Measurements from ENCODE around the gene LGR5.

LGR5 gene

DNA sequence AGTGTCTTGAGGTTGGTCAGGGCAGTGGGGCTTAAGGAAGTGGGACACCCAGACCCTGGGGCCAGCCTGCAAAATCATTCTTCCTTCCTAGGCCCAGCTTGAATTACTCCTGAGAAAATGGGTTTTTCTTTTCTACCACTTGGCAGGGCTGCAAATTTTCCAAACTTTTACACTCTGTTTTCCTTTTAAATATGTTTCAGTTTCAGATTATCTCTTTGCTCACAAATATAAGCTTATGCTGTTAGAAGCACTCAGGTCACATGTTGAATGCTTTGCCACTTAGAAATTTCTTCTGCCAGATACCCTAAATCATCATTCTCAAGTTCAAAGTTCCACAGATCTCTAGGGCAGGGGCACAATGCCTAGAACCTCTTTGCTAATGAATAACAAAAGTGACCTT is 2.9 kb upstream of the LGR5 start:
- no peak for DNase-seq (ENCODE audit: low read depth, low spot score)

DNA sequence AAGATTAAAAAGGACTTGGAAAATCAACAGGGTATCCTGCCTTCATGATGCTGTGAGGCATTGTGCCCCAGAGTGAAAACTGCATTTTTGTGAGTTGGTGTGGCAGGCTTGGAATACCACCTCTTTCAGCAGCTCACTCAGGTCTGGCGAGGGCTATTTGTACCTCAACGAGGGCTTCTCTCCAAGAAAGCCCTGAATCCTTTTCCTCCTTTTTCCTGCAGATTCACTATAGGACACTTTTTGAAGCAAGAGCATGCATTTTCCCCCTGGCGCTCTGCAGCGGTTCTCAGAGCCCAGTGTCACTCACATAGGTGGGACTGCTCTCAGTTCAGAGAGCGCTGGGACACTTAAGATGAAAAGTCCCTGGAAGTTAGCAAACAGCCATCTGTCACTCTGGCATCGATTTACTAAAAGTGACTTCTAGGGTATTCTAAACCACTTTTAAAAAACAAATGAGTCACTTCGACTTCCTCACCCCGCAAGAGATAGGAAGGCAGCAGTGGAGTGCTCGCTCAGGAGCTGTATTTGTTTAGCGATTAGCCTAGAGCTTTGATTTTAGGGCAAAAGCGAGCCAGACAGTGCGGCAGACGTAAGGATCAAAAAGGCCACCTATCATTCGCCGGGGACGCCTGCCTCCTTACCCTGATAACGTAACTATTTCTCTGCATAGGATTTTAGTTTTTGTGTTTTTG is 782 bp upstream of the LGR5 start:
- DNase-seq (ENCODE audit: low read depth, low spot score) = peak; percentile 45

DNA sequence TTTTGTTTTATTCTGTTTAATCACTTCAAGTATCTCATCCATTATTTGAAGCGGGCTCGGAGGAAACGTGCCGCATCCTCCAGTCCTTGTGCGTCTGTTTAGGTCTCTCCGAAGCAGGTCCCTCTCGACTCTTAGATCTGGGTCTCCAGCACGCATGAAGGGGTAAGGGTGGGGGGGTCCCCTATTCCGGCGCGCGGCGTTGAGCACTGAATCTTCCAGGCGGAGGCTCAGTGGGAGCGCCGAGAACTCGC is 311 bp upstream of the LGR5 start:
- DNase-seq (ENCODE audit: low read depth, low spot score) = no peak

DNA sequence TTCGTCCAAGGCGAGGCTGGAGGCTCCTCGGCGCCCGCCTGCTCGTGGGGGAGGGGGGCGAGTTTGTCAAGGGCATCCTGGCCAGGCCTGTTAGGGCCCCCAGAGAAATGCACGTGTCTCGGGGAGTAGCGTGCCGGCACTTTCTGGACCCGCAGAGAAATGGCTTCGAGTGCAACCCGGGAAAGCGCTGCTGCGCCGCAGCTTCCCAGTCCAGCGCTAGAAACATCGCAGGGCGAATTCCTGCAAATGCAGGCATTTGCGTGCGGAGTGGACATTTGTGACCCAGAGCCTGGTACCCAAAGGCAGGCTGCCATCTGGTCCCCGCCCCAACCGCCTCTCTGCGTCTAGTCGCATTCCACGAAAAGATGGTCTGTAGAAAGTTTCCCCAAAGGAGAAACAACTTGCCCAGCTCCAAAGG is 756 bp downstream of the LGR5 start:
- DNase-seq (ENCODE audit: low read depth, low spot score) = no peak

DNA sequence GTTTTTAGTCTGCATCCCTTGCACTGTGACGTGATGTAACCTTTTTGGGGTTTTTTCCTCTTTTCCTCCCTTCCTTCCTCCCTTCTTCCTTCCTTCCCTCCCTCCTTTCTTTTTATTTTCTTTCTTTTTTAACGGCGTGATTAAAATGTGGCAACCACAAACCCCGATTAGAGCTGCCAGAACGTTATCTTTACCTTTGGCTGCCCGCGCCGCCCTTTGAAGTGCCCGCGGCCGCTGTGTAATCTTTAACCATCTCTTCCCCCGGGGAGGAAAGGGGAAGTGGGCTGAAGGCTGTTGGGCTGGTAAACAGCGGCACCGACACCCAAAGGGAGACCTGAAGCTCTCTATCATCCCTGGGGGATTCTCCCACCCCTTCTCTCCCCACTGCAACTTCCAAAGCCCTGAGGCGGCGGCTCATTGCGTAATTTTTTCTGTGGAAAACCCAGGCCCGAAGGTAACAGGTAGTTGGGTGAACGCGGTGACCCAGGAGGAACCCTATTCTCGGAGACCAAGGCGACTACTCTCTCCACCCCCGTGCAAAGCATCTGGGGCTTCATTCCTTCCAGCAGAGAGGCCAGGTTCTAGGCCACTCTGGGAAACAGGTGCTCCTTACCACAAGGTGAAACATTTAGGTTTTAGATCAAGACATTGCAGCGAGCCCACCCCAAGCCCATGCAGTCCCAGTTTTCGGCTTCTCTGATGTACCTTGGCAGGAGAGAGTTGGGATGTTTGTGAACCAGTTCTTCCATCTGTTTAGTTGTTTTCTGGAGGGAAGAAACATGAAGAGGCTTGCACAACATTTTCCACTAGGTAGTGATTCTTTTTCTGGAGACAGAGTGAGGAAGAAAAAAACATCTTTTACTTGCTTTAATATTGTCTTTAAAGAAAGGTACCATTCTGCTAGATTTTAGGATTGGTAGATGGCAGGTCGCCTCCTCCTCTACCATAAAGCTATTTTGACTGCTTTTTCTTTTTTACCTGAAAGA is 1.5 kb downstream of the LGR5 start:
- DNase-seq (ENCODE audit: low read depth, low spot score) = peak; percentile 62

DNA sequence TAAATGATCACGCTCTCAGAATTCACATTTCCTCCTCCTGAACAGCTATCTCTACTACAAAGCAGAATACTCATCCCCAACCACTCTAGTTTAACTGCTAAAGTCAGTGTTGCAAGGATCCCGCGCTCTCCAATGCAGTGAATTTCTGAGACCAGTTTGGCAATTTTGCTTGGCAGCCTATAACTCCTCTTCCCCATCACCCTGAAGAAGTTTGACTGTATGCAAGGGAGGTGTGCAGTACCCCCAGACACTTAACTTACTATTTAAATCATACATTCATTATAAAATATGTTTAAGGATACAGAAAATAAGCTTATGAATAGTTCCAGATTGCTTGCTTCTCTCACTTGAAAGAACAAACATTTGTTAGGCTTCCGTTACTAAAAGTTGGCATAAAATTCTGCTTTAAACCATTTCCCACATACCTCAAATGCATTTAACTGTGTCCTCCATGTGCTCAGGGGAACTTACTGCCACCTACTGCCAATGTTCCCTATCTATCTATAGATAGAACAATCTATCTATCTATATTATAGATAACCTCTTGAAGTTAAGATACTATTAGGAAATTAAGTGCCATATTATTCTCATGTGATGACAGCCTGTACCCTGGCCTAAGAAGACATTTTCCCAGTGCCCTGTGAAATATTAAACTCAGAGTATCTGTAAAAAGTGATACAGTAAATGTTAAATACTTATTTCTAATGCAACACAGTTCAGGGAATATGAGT is 2.4 kb downstream of the LGR5 start:
- no peak for DNase-seq (ENCODE audit: low read depth, low spot score)

DNA sequence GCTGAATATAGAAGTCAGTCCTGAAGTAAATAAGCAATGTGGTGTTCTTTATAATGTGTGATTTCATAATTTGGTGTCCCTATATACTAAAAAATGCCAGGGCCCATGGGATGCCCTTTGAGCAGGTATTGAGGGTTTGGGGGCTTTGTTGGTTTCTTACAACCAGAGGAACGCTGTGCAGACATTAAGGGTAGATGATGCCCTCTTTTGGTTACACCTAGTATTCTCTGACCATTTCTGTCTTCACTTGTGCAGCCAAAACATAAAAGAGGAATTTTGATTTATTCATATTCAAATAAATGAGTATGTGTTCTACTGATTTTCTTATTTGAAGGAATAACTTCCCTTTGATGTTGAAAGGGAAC is 3.0 kb downstream of the LGR5 start:
- DNase-seq (ENCODE audit: low read depth, low spot score) = no peak

DNA sequence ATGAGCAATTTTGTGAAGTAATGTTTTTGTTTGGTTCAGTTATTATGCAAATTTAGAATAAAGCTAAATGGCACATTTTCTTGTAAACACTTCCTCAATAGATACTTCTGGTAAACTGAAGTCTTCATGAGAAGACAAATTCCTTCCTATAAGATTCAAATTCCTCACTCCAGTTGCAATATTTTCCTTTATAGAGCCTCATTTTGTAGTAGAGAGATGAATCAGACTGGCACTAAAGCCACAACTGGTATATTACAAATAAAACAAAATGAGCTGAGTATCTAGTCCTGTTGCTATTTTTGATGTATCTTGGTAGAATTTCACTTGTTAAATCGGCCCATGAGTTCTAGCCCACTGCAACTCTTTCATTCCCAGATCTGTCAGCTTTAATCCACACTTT is 5.5 kb downstream of the LGR5 start:
- DNase-seq (ENCODE audit: low read depth, low spot score) = no peak

DNA sequence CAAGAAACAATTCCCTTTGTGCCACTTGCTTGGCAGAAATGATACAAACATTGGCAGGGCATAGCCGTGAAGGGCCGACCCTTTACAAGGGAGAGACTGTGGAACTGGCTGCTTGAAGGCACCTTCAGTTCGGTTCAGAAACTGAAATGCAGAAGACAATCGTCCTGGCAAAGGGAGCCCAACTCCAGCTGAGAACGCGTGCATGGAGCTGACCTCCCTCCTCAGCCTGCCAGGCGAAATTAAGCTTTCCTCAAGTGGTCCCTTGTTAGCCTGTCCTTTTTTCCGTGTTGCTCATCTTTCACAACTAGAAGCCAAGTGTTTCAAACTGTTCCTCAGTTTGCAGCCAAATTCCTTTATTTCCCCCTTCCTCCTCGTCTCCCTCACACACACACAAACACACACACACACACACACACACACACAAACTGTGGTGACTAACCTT is 8.1 kb downstream of the LGR5 start:
- no peak for DNase-seq (ENCODE audit: low read depth, low spot score)

DNA sequence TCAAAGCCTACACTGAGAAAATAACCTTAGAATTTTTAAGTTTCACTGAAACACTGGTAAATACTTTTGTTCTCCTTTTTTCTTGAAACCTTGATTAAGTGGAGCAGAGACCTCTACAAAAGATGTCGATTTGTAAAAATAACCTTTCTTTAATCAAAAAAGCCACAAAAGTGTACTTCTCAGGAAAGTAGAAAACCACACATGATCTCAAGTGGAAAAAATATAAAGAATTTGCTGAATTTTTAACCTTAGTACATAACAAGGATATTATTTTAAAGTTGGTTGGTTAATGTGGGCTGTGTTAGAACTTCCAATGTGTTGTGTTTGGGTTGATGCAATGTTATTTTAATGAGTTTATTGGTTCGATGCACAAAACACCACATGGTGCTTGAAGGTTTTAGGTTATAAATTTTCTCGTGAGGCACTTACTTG is 8.6 kb downstream of the LGR5 start:
- no peak for DNase-seq (ENCODE audit: low read depth, low spot score)

DNA sequence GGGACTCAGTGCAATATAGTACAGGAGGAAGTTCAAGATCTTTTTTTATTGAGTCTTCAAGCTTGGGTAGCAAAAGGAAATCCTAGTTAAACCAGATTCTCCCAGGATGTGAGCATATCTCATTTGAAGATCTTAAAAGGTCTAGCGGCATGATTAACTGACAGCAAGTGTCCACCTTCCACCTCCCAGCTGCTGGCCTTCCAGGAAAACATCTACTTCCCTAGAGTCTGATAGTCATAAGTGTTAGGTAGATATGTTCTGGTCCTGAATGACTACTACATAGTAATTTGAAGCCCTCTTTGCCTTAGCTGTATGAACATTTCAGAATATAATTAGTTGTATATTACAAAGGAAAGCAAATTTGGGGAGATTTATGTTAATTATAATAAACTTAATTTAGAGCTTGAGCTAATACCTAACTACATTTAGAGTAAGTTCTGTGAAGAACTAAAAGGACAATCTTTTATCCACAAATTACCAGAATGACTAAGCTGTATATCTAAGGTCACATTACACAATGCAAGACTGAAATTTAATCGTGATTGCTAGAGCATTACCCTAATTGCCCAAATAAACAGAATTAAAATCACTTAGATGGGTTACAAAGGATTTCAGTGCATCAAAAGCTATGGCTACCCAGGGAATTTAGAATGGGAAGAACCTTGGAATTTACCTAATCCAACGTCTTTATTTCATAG is 9.9 kb downstream of the LGR5 start:
- no peak for DNase-seq (ENCODE audit: low read depth, low spot score)

DNA sequence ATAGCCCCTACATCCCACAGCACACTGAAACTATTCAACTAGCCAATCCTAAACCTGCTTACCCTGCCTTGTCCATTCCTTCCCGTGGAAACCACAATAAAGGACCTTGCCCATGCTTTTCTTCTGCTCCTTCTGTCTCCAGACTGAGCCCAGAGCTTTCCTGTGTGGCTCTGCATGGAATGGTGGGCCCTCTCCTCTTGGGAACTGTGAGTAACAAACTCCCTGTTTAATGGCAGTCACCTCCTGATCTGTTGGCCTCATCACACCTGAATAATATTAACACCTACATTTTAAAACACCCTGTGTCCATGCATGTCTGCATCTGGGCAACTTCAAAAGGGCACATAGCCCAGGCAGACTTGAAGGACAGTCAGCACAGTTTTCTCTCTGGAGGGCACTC is 12.4 kb downstream of the LGR5 start:
- no peak for DNase-seq (ENCODE audit: low read depth, low spot score)

DNA sequence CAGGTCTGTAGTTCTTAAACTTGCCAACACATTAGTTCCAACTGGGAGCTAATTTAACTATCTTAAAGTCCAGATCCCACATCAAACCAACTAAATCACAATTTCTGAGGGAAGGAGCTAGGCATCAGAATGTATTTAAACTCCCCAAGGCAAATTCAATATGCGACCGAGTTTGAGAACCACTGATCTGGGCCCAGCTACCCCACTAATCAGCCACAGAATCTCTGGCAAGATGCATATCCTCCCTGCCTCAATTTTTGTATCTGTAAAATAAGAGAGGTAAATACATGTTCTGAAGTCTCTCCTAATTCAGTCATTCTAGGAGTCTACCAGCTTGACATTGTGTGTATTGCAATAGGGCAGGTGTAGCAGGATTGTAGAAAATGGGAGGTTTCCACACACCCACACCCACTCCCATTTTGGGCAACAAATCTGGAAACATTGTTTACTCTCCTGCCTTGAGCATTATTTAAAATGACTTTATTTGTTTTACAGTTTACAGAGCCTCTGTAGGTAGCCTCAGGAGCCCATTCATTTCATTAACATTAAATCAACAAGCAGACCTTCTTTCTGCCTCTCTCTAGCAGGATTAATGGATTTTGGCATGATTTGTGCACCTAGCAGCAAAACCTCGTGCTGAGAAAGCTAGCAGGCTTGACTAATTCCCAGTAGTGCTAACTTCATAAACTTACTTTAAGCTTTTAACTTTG is 15.6 kb downstream of the LGR5 start:
- DNase-seq (ENCODE audit: low read depth, low spot score) = no peak

DNA sequence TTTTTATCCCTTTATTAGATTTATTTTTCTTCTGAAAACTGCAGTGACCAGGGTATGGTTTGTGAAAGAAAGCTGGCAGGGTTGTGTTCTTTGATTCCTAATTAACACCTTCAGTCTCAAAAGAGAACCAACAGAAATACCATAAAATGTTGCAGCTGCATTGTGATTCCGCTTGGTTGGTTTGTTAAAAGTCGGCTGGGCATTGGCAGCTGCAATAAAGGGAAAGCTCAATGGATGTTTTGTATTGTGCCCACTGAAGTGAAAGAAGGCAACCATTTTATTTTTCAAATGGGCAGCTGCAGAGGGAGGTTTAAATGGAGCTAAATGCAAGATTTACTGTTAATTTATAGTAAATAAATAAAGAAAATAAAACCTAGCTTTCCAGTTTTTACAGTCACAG is 16.7 kb downstream of the LGR5 start:
- no peak for DNase-seq (ENCODE audit: low read depth, low spot score)

DNA sequence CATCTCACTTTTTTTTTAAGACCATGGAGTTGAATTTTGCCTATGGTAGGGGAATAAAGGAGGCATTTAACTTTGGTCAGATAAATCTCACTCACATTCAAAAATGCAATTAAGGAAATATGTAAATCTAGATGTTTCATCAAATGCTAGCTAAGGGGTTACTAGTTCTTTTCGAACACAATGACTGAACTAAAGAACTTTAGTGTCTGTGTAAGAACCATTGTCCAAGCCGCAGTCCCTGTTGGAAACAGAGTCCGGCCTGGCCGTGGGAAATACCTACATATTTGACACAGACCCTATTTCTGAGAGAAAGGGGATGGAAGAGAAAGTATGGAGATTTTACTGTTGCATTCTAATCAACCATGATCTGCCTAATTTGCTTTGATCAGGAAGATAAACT is 17.4 kb downstream of the LGR5 start:
- DNase-seq (ENCODE audit: low read depth, low spot score) = no peak

DNA sequence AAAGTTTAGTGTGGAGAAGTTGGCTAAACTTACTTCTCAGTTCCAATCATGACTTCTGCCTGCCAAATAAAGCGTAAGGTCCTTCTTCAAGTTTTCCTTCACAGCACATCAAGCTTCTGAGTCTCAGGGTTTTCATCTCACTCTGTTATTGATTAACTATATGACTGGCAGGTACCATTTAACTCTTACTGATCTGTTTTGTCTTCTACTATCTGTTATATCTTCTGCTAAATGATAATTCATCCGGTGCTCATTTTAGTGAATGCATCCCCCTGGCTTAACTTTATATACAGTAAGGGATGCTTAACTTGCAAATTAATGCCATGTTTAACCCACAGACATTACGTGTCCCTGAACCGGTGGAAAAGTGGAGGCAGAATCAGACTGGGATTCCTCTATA is 20.7 kb downstream of the LGR5 start:
- DNase-seq (ENCODE audit: low read depth, low spot score) = no peak

DNA sequence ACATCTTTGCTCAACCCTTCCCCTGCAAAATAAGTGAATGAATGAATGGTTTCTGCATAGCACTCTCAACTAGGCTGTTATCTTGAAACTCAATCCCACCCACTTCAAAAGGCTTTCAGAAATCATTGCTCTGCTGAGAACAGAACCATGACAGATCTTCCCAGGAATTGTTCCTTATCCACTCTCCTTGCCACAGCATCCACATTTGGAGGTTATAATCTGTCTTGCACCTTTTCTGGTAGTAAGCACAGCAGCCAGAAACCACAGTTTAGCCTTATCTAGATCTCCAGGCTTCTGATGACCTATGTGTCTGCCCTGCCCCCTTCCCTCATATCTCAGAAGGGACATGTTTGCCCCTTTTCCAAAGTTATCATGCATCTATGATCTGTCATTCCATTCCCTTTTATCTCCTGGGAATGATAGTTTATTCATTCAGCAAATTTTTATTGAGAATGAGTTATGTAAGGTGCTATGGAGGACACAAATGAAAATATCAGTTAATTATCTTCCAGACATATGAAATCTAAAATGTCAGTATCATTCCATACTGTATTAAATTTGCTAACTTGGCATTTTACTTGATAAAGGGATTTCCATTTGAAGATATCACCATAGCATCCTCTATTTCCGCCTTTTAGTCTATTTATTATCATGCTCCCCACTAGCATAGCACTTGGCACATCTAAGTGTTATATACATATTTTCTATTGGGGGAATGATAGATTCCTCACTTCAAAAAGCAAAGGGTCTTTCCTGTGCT is 21.4 kb downstream of the LGR5 start:
- DNase-seq (ENCODE audit: low read depth, low spot score) = peak; percentile 20

DNA sequence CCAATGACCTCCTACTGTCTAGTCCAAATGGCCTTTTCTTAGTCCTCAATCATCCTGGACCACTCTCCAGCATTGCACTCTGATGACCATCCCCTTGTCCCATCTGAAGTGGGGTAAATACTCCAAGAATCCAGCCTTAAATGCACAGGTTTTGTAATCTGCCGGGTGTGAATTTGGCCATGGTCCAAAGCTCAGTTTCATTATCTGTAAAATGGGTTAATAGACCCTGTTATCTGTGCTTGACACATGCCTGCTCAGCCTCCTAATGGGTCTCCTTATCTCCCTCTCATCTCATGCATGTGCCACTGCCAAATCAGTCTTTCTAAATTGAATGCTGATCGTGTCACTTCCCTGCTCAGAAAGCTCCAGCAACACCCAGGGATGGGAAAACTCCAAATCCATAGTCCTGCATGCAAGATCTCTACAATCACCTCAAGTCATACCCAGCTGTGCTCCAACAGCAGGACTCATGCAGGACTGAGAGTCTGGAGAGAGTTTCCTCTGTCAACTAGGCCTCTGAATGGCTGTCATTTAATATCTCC is 22.3 kb downstream of the LGR5 start:
- DNase-seq (ENCODE audit: low read depth, low spot score) = no peak

DNA sequence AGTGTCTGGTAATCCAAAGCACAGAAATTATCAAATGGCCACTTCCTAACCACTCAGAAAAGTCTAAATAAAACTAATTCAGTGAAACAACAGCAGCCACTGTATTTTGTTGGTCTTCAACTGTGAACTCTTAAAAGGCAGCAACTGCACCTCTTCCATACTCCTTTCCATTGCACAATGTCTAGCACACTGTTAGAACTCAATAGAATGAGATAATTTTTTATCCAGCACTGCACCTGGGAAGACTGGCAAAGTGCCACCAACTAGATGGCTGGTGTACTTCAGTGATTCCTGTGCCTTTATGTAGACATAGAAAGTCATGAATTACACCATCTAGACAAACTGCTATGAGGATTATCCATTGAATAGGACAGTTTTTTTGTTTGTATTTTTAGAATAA is 26.2 kb downstream of the LGR5 start:
- DNase-seq (ENCODE audit: low read depth, low spot score) = no peak

DNA sequence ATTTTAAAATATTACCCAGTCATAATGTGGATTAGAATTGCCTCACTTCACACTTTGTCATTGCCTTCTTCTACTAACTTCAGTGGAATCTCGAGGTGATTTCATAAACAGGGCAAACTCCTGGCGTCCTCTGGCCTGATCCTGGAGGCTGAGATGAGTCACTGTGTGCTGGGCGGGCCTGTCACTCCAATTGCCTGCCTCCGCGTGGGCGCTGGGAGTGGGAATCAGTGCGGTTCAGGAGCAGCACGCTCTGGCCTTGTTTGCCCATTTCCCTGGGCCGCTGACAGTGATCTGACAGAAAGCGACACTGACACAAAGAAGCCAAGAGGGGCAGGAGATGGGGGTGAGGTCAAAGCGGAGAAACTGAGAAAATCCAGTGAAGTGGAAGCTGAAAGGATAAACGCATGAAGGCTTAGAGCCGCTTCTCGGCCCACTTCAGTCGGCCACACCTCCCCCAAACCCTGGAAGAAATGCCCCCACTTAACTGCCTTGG is 29.7 kb downstream of the LGR5 start:
- DNase-seq (ENCODE audit: low read depth, low spot score) = peak; percentile 52

Data from ELF-1 (cell line).